Tibial nerve (tissue), 4 donors: ENCODE measurements around the gene ANO8.

ENCODE experiments used
- EP300 ChIP-seq, 2 donors: sonication (generic); formaldehyde crosslinking; IDR thresholded peaks; one replicate each; pipeline ENCODE4 v1.6.1; 2017; ENCODE audit warnings: antibody characterized with exemption in 2 of 2, mild to moderate bottlenecking in 1 of 2
- POLR2A ChIP-seq, 2 donors: fragments of 450-650 bp; IDR thresholded peaks; one replicate each; pipeline ENCODE4 v1.6.1; 2017; ENCODE audit warnings: antibody characterized with exemption in 2 of 2, mild to moderate bottlenecking in 2 of 2, moderate library complexity in 2 of 2
- TF ChIP-seq, protein P1 (sequence below), 5 experiments: fragments of 200-600 bp in 3 of 5; fragments of 450-650 bp in 2 of 5; sonication (generic) in 3 of 5; IDR thresholded peaks; one replicate each; pipeline ENCODE4 v1.5.1; 2016 to 2019; ENCODE audit warnings: antibody characterized with exemption in 5 of 5, mild to moderate bottlenecking in 3 of 5, moderate library complexity in 2 of 5

DNA sequence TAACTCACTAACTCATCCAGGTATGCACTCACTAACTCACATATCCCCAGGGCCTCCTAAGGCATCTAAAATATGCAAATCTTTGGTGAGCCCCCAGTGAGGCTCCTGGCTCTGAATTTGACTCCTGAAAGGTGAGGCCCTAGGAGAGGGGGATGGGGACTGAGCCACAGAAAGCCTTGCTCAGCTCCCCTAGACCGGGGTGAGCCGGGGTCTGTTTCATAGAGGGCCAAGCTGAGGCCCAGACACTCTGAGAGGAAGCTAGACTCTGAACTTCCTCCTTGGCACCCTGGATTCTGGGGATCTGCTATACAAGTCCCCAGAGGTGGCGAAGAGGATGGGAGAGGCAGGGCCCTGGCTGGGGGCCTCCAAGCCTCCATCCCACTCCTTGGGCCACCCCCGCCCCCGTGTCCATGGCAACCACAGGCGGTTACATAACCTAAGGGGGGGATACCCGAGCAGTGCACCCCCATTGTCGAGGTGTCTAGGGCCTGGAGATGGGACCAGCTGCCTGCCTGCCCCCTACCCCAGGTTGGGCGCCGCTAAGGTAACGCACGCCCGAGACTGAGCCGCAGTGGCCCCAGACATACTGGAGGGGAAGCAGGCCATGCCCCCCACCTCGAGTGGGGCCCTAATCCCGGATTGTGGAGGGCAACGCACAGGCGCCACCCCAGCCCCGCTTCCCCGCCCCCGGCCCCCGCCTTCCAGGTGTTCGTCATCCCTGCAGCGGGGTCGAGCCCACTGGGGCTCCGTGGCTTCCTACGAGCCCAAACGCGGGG is 32.1 kb downstream of the ANO8 start:
- TF ChIP-seq, protein P1, sequence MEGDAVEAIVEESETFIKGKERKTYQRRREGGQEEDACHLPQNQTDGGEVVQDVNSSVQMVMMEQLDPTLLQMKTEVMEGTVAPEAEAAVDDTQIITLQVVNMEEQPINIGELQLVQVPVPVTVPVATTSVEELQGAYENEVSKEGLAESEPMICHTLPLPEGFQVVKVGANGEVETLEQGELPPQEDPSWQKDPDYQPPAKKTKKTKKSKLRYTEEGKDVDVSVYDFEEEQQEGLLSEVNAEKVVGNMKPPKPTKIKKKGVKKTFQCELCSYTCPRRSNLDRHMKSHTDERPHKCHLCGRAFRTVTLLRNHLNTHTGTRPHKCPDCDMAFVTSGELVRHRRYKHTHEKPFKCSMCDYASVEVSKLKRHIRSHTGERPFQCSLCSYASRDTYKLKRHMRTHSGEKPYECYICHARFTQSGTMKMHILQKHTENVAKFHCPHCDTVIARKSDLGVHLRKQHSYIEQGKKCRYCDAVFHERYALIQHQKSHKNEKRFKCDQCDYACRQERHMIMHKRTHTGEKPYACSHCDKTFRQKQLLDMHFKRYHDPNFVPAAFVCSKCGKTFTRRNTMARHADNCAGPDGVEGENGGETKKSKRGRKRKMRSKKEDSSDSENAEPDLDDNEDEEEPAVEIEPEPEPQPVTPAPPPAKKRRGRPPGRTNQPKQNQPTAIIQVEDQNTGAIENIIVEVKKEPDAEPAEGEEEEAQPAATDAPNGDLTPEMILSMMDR (IDR thresholded peaks at IDR 0.05) = no peak
- no peak for TF ChIP-seq POLR2A (IDR thresholded peaks at IDR 0.05)
- no peak for TF ChIP-seq EP300 (IDR thresholded peaks at IDR 0.05)
